SK-N-MC (cell line): ENCODE results near the gene PPM1A.

Experiments
- EZH2 ChIP-seq: fragments of 200-600 bp; sonication (generic); IDR thresholded peaks from one replicate; pipeline ENCODE4 v1.6.1; 2017; ENCODE audit warnings: antibody characterized with exemption
- POLR2AphosphoS5 ChIP-seq: IDR thresholded peaks from 2 replicates; pipeline ENCODE4 v1.6.1; 2012; ENCODE audit warnings: mild to moderate bottlenecking, low read depth, low read length, borderline replicate concordance

- no peak for TF ChIP-seq EZH2
- no peak for TF ChIP-seq POLR2AphosphoS5
Measured at GRCh38 chr14:60304509-60304908, 55.5 kb downstream of the PPM1A start.
